ENCODE results near the gene CEP135. TPM values are rescaled to one million over a fixed set of nuclear protein-coding genes. Genes with fewer than 3 reads are reported as not detected.

Gene CEP135
- total and polyA plus RNA-seq, 2 donors (not counting 1 experiment from before 2014, with no cell fraction given) = 6.4 to 41.0 TPM

DNA sequence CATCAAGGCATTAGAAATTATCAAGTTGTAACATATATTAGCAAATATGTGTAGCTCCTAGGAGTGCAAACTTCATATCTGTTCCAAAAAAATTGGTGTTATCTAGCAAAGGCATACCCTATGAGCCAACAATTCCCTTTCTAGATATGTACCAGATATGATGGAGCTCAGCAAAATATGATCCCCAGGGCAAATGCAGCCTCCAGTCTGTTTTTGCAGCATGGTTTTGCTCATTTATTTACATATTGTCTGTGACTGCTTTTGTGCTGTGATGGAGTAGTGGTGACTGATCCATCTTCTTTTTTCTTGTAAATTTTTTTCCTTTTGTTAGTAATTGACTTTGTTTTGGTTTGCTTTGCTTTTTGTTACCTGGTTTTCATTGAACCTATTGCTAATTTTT lies 41.0 kb downstream of the CEP135 start:
- no peak for TF ChIP-seq EZH2 (IDR thresholded peaks at IDR 0.05; ENCODE audit: borderline replicate concordance, insufficient read depth, low read depth, low read length, poor library complexity, severe bottlenecking)
- TF ChIP-seq, protein P1, sequence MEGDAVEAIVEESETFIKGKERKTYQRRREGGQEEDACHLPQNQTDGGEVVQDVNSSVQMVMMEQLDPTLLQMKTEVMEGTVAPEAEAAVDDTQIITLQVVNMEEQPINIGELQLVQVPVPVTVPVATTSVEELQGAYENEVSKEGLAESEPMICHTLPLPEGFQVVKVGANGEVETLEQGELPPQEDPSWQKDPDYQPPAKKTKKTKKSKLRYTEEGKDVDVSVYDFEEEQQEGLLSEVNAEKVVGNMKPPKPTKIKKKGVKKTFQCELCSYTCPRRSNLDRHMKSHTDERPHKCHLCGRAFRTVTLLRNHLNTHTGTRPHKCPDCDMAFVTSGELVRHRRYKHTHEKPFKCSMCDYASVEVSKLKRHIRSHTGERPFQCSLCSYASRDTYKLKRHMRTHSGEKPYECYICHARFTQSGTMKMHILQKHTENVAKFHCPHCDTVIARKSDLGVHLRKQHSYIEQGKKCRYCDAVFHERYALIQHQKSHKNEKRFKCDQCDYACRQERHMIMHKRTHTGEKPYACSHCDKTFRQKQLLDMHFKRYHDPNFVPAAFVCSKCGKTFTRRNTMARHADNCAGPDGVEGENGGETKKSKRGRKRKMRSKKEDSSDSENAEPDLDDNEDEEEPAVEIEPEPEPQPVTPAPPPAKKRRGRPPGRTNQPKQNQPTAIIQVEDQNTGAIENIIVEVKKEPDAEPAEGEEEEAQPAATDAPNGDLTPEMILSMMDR (IDR thresholded peaks at IDR 0.05) = no peak
- H3K4me3 Mint-ChIP-seq = no peak overlapping the region
- Histone ChIP-seq H2AFZ (ENCODE audit: insufficient read depth, low read depth, low read length, poor library complexity, severe bottlenecking) (no peak overlapping the region), H3K27ac (ENCODE audit: low read length in 2 of 2) (no peak overlapping the region), H3K27me3 (replicated peaks in 1 of 4; ENCODE audit: control extremely low read depth in 1 of 4, control insufficient read depth in 3 of 4, insufficient read depth in 4 of 4, low read length in 3 of 4) (no peaks in the 10 kb centered on the region), H3K9me3 (ENCODE audit: control extremely low read depth in 1 of 3, control insufficient read depth in 2 of 3, insufficient read depth in 1 of 3, low read length in 2 of 3) (no peaks in the 10 kb centered on the region), H3K4me3 (ENCODE audit: control extremely low read depth in 1 of 5, extremely low read depth in 1 of 5, insufficient read depth in 1 of 5, low read depth in 2 of 5, low read length in 4 of 5) (no peak overlapping the region), H3K4me2 (replicated peaks; ENCODE audit: low read depth, low read length, poor library complexity, severe bottlenecking) (no peak overlapping the region), H3K9ac (ENCODE audit: low read length) (no peak overlapping the region), H3K79me2 (ENCODE audit: control insufficient read depth, insufficient read depth, low read length) (no peaks in the 10 kb centered on the region), H4K20me1 (ENCODE audit: control insufficient read depth, insufficient read depth, low read length, poor library complexity, severe bottlenecking) (no peaks in the 10 kb centered on the region), H3K4me1 (ENCODE audit: control insufficient read depth in 2 of 2, insufficient read depth in 2 of 2, low read length in 2 of 2) (no peaks in the 10 kb centered on the region), H3K36me3 (replicated peaks in 1 of 2; ENCODE audit: control extremely low read depth in 1 of 2, control insufficient read depth in 1 of 2, extremely low read depth in 1 of 2, insufficient read depth in 2 of 2, low read length in 1 of 2) (peaks cover 10 to 41% of the 10 kb centered on the region in 2 experiments)
- no peak for ATAC-seq (ENCODE audit: low read depth)
- ChIA-PET CTCF (no interaction called here), POLR2A (no interaction called here)
- no peaks in the 10 kb centered on the region for H3K9me3 Mint-ChIP-seq (ENCODE audit: insufficient read depth)
- H3K27me3 Mint-ChIP-seq = no peaks in the 10 kb centered on the region
- H3K4me1 Mint-ChIP-seq = peaks cover 9% of the 10 kb centered on the region
- no peak overlapping the region for H3K27ac Mint-ChIP-seq
- DNase-seq = no peak
- intact Hi-C loops (cut with micrococcal nuclease) = no loop called here

- Mint-ChIP-seq H3K4me1 (peaks cover 9% of the 10 kb centered on the region), H3K27ac (no peak overlapping the region), H3K4me3 (no peak overlapping the region), H3K9me3 (ENCODE audit: insufficient read depth) (no peaks in the 10 kb centered on the region), H3K27me3 (no peaks in the 10 kb centered on the region)
- Histone ChIP-seq H3K36me3 (replicated peaks in 1 of 2; ENCODE audit: control extremely low read depth in 1 of 2, control insufficient read depth in 1 of 2, extremely low read depth in 1 of 2, insufficient read depth in 2 of 2, low read length in 1 of 2) (peaks cover 6 to 37% of the 10 kb centered on the region in 2 experiments), H3K4me1 (ENCODE audit: control insufficient read depth in 2 of 2, insufficient read depth in 2 of 2, low read length in 2 of 2) (no peaks in the 10 kb centered on the region), H3K9me3 (ENCODE audit: control extremely low read depth in 1 of 3, control insufficient read depth in 2 of 3, insufficient read depth in 1 of 3, low read length in 2 of 3) (no peaks in the 10 kb centered on the region), H3K27me3 (replicated peaks in 1 of 4; ENCODE audit: control extremely low read depth in 1 of 4, control insufficient read depth in 3 of 4, insufficient read depth in 4 of 4, low read length in 3 of 4) (no peaks in the 10 kb centered on the region), H3K27ac (ENCODE audit: low read length in 2 of 2) (no peak overlapping the region), H2AFZ (ENCODE audit: insufficient read depth, low read depth, low read length, poor library complexity, severe bottlenecking) (no peak overlapping the region), H3K79me2 (ENCODE audit: control insufficient read depth, insufficient read depth, low read length) (no peaks in the 10 kb centered on the region), H4K20me1 (ENCODE audit: control insufficient read depth, insufficient read depth, low read length, poor library complexity, severe bottlenecking) (no peaks in the 10 kb centered on the region), H3K4me3 (ENCODE audit: control extremely low read depth in 1 of 5, extremely low read depth in 1 of 5, insufficient read depth in 1 of 5, low read depth in 2 of 5, low read length in 4 of 5) (no peak overlapping the region), H3K4me2 (replicated peaks; ENCODE audit: low read depth, low read length, poor library complexity, severe bottlenecking) (no peak overlapping the region), H3K9ac (ENCODE audit: low read length) (no peak overlapping the region)
- POLR2A ChIA-PET = interaction anchor here (0.7 kb wide), 1 partner anchor 47 kb away, joined by 5 read pairs; no protein-coding TSS in a partner anchor
- CTCF ChIA-PET = no interaction called here
- ATAC-seq (ENCODE audit: low read depth) = no peak
- no peak for TF ChIP-seq EZH2 (IDR thresholded peaks at IDR 0.05; ENCODE audit: borderline replicate concordance, insufficient read depth, low read depth, low read length, poor library complexity, severe bottlenecking)
- TF ChIP-seq, protein P1 (IDR thresholded peaks at IDR 0.05) = no peak
- no CpG with 5 or more reads among the region's 3 CpGs for WGBS (ENCODE audit: insufficient coverage)
- DNase-seq = no peak
- intact Hi-C loops (cut with micrococcal nuclease) = no loop called here
These were observed 45.4 kb downstream of the CEP135 start for GRCh38 chr4:55993994-55994663.
